Colonic mucosa (tissue), 4 donors: ENCODE data around the gene MMEL1. TPM values are rescaled to one million over a fixed set of nuclear protein-coding genes. Genes with fewer than 3 reads are reported as not detected.

Experiments
- DNase-seq: peaks from one replicate; pipeline ENCODE4 v3.0.0-alpha.2; 2020
- H3K27ac ChIP-seq: fragments of 200-600 bp; one replicate; pipeline ENCODE4 v1.8.0; 2021
- H3K27me3 ChIP-seq: fragments of 200-600 bp; one replicate; pipeline ENCODE4 v1.8.0; 2021
- H3K36me3 ChIP-seq: fragments of 200-600 bp; one replicate; pipeline ENCODE4 v1.8.0; 2021
- H3K4me1 ChIP-seq: fragments of 200-600 bp; one replicate; pipeline ENCODE4 v1.8.0; 2021; ENCODE audit warnings: mild to moderate bottlenecking
- H3K4me3 ChIP-seq: fragments of 200-600 bp; one replicate; pipeline ENCODE4 v1.8.0; 2021
- H3K9ac ChIP-seq, 2 donors: one replicate each; pipeline ENCODE4 v1.7.0; 2013; ENCODE audit warnings: control low read depth in 2 of 2, low read depth in 2 of 2, low read length in 2 of 2
- H3K9me3 ChIP-seq: fragments of 200-600 bp; one replicate; pipeline ENCODE4 v1.8.0; 2021
- CTCF ChIP-seq: fragments of 200-600 bp; IDR thresholded peaks from one replicate; pipeline ENCODE4 v1.8.0; 2022; ENCODE audit warnings: antibody characterized with exemption, mild to moderate bottlenecking
- intact Hi-C: fragments of 100-400 bp; cut with DNase I; formaldehyde crosslinking; loops from one replicate; pipeline ENCODE4 v1.14.1; 2022
- total RNA-seq, 2 donors: library from RNA; stranded (reverse); fragmentation: NEBNext Ultra II Directional in 1 of 2; extraction: Animal tissue kit (Norgen Biotek cat#: 25700) in 1 of 2; gene quantifications; one replicate each; pipeline ENCODE4 v1.2.1, GENCODE V29; 2021
- donor health status: healthy.
- donor health status: DM: no; HTN: no; CAD: no.
- donor health status: DM: no; HTN: no; CAD: no.

The MMEL1 gene
- total RNA-seq, 2 donors from 2014 or later, result 11.4 to 13.9 TPM

DNA sequence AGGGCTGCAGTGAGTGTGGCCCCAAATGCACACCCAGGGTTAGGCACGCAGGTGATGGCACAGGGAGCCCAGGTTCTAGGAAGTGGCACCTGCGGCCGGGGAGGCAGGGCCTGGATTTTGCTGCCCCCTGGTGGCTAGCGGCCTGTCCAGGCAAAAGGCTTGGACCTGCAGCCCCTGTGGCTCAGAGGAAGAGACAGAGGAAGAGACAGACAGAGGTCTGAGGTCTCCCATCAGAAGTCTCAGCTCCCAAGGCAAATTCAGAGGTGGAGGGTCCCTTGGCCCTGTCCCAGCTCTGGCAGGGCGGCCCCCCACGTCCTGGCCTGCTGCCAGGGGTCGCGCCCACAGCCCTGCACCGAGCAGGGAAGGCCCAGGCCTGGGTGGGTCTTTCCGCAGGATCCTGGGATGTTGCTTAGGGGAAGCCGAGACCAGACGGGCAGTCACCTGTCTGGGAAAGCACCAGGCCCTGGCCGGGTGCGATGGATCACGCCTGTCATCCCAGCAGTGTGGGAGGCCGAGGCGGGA lies 84.7 kb downstream of the MMEL1 start:
- intact Hi-C loops, result loop anchor here (5.0 kb wide), 1 partner anchor 136 kb away; the partner anchor contains the start of gene PEX10
- no peaks in the 10 kb centered on the region for H3K9me3 ChIP-seq
- peak overlapping the region; percentile 70 to 89 for H3K9ac ChIP-seq
- DNase-seq, result peak; percentile 94
- H3K36me3 ChIP-seq, result no peaks in the 10 kb centered on the region
- no peaks in the 10 kb centered on the region for H3K27me3 ChIP-seq
- peak; percentile 95 for TF ChIP-seq CTCF
- peak overlapping the region; percentile 55 for H3K4me3 ChIP-seq
- H3K4me1 ChIP-seq, result peaks cover 11% of the 10 kb centered on the region
- peak overlapping the region; percentile 100 for H3K27ac ChIP-seq

- H3K9ac ChIP-seq, result peak overlapping the region; percentile 70 to 89
- intact Hi-C loops, result loop anchor here (5.0 kb wide), 1 partner anchor 135 kb away; the partner anchor contains the start of gene PEX10
- peak overlapping the region; percentile 55 for H3K4me3 ChIP-seq
Measured at GRCh38 chr1:2547210-2548067, 85.4 kb downstream of the MMEL1 start.

DNA sequence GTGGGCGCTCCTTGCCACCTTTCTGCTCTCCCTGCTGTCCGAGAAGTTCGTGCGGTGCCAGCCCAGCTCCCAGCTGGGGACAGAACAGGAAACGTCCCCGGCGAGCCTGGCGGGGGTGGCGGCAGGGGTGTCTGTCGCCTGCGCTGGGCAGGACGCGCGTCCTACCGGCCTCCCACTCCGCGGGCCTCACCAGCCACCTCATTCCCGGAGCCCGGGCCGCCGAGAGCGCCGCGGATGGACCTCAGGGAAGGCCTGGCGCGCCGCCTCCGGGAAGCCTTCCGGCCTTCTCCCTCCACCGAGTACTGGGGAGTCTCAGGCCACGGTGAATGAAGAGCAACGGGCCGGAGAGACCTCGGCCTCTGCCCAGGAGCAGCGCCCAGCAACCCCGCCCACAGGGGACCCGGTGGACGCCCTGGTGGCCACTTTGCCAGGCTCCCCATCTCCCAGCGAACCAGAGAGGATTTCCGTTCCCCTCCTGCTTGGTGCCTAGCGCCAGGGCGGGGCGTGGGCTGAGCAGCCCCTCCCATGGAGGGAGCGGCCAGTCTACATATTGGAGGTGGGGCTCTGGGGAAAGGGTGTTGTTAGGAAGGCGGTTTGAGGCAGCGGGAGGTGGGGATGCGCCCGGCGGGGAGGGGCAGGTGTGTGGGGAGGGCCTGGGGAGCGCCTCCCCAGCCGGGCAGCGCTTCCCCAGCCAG lies 86.2 kb downstream of the MMEL1 start:
- Histone ChIP-seq H3K27me3 (no peaks in the 10 kb centered on the region), H3K9me3 (no peaks in the 10 kb centered on the region), H3K4me3 (peak overlapping the region; percentile 55), H3K4me1 (peaks cover 15% of the 10 kb centered on the region), H3K27ac (peak overlapping the region; percentile 100), H3K9ac (peak overlapping the region; percentile 80 to 89), H3K36me3 (no peaks in the 10 kb centered on the region)
- no peak for TF ChIP-seq CTCF
- intact Hi-C loops, result loop anchor here (5.0 kb wide), 1 partner anchor 134 kb away; the partner anchor contains the start of gene PEX10
- peak; percentile 97 for DNase-seq

More at GRCh38 chr1:2547210-2548067, 85.4 kb downstream of the MMEL1 start:
- Histone ChIP-seq H3K27me3 (no peaks in the 10 kb centered on the region), H3K36me3 (no peaks in the 10 kb centered on the region), H3K9me3 (no peaks in the 10 kb centered on the region), H3K27ac (peak overlapping the region; percentile 100), H3K4me1 (peaks cover 11% of the 10 kb centered on the region)
- no peak for TF ChIP-seq CTCF
- no peak for DNase-seq

DNA sequence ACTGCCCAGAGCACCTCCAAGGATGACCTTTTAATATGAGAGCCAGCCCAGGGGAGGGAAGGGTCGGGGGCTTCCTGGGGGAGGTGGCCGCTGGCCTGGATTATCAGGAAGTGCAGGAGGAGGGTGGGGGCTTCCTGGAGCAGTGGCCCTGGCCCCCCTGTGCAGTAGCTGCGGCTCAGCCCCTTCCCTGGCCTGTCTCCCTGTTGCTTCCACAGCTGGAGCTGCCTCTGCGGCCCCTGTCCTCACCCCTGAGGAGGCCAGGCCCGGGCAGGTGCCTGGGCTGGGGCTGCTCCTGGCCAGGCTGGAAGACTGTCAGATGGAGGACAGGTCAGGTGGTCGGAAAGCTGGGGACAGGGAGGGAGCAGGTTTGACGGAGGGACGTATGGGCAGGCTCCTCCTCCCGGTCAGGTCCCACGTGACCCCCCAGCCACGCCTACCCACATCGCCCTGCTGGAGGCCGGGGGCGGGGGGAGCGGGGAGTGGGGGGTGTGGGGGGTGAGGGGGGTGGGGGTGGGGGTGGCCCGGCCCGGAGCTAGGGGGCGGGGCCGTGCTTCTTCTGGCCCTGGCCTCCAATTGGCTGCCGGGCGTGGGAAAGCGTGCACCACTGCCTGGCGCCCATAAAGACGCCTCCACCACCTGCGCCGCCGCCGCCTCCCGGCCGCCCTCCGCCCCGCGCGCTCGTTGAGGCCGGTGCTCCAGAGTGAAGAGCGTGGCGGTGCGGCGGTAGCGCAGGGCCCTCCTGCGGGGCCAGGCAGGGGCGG lies 86.9 kb downstream of the MMEL1 start:
- TF ChIP-seq CTCF, result no peak
- Histone ChIP-seq H3K9ac (peak overlapping the region; percentile 80 to 89), H3K4me3 (peak overlapping the region; percentile 55), H3K36me3 (no peaks in the 10 kb centered on the region), H3K9me3 (no peaks in the 10 kb centered on the region), H3K27ac (peak overlapping the region; percentile 100), H3K27me3 (peaks cover 3% of the 10 kb centered on the region), H3K4me1 (peaks cover 20% of the 10 kb centered on the region)
- DNase-seq, result peak; percentile 93
- intact Hi-C loops, result loop anchor here (5.0 kb wide), 1 partner anchor 134 kb away; the partner anchor contains the start of gene PEX10
